HG03280 (cell line): ENCODE results near the gene SLC15A3.

ENCODE experiments used
- ATAC-seq: cut with Tn5 transposase; IDR thresholded peaks from one replicate; pipeline ENCODE4 v1.9.1; 2021; ENCODE audit warnings: mild to moderate bottlenecking, moderate library complexity; ENCODE audit not compliant: unreplicated experiment

Gene SLC15A3

GRCh38 chr11:60931917-60932316, 20.1 kb downstream of the SLC15A3 start:
- ATAC-seq = no peak

GRCh38 chr11:60930394-60930793, 21.6 kb downstream of the SLC15A3 start:
- no peak for ATAC-seq

GRCh38 chr11:60929764-60930163, 22.2 kb downstream of the SLC15A3 start:
- no peak for ATAC-seq

- ATAC-seq = no peak
Measured at GRCh38 chr11:60928563-60929001, 23.4 kb downstream of the SLC15A3 start.

GRCh38 chr11:60927600-60927999, 24.4 kb downstream of the SLC15A3 start:
- ATAC-seq = no peak

- no peak for ATAC-seq
Measured at GRCh38 chr11:60927061-60927592, 24.8 kb downstream of the SLC15A3 start.

GRCh38 chr11:60926500-60926899, 25.5 kb downstream of the SLC15A3 start:
- ATAC-seq = no peak

- no peak for ATAC-seq
Measured at GRCh38 chr11:60925868-60926267, 26.1 kb downstream of the SLC15A3 start.

- no peak for ATAC-seq
Measured at GRCh38 chr11:60924906-60925853, 26.8 kb downstream of the SLC15A3 start.

GRCh38 chr11:60924110-60924905, 27.7 kb downstream of the SLC15A3 start, which contains the start of gene TMEM132A:
TSS of gene TMEM132A (plus strand) at chr11:60924460. CDS start at chr11:60924634, 174 bp downstream.
- no peak for ATAC-seq

- no peak for ATAC-seq
Measured at GRCh38 chr11:60923800-60924109, 28.2 kb downstream of the SLC15A3 start.

- no peak for ATAC-seq
Measured at GRCh38 chr11:60923326-60923725, 28.6 kb downstream of the SLC15A3 start.

- ATAC-seq = no peak
Measured at GRCh38 chr11:60922906-60923305, 29.1 kb downstream of the SLC15A3 start.

GRCh38 chr11:60921777-60922335, 30.1 kb downstream of the SLC15A3 start:
- ATAC-seq = no peak

GRCh38 chr11:60921259-60921658, 30.7 kb downstream of the SLC15A3 start:
- ATAC-seq = no peak

GRCh38 chr11:60919956-60920355, 32.0 kb downstream of the SLC15A3 start:
- ATAC-seq = no peak

GRCh38 chr11:60919320-60919719, 32.7 kb downstream of the SLC15A3 start:
- no peak for ATAC-seq

- no peak for ATAC-seq
Measured at GRCh38 chr11:60918939-60919265, 33.1 kb downstream of the SLC15A3 start.

- no peak for ATAC-seq
Measured at GRCh38 chr11:60918251-60918938, 33.6 kb downstream of the SLC15A3 start.

GRCh38 chr11:60917267-60917666, 34.7 kb downstream of the SLC15A3 start:
- no peak for ATAC-seq
